HEK293T (cell line): ENCODE results near the gene NET1.

ENCODE experiments used
- ELF4 ChIP-seq: fragments of 450-650 bp; IDR thresholded peaks from 2 replicates; pipeline ENCODE4 v1.6.1; 2017; ENCODE audit warnings: antibody characterized with exemption
- FOXA1 ChIP-seq: fragments of 450-650 bp; IDR thresholded peaks from 2 replicates; pipeline ENCODE4 v1.6.1; 2016; ENCODE audit warnings: mild to moderate bottlenecking
- FOXK2 ChIP-seq: fragments of 450-650 bp; IDR thresholded peaks from 2 replicates; pipeline ENCODE4 v1.6.1; 2016; ENCODE audit warnings: mild to moderate bottlenecking
- FOXM1 ChIP-seq: fragments of 450-650 bp; IDR thresholded peaks from 2 replicates; pipeline ENCODE4 v1.6.1; 2017; ENCODE audit warnings: mild to moderate bottlenecking, borderline replicate concordance
- L3MBTL2 ChIP-seq: fragments of 450-650 bp; conservative IDR thresholded peaks from 2 replicates; pipeline ENCODE4 v1.6.1; 2016; ENCODE audit warnings: mild to moderate bottlenecking
- SP1 ChIP-seq: fragments of 450-650 bp; IDR thresholded peaks from 2 replicates; pipeline ENCODE4 v1.6.1; 2017
- SUZ12 ChIP-seq: fragments of 450-650 bp; IDR thresholded peaks from 2 replicates; pipeline ENCODE4 v1.6.1; 2016; ENCODE audit warnings: mild to moderate bottlenecking

- TF ChIP-seq FOXK2 (no peak), L3MBTL2 (no peak), FOXA1 (no peak), FOXM1 (no peak), SP1 (no peak), ELF4 (no peak), SUZ12 (no peak)
Measured at GRCh38 chr10:5456563-5456962, 44.2 kb downstream of the NET1 start.
